Dermis microvascular lymphatic vessel endothelial cell (primary cell): Measurements from ENCODE around the gene NQO2. TPM values are rescaled to one million over a fixed set of nuclear protein-coding genes. Genes with fewer than 3 reads are reported as not detected.

Source experiments
- DNase-seq, 2 donors: peaks; one replicate each; pipeline versions ENCODE4 v3.0.0 to v3.0.0-alpha.2; 2010; ENCODE audit warnings: low read depth in 2 of 2
- total RNA-seq: library from RNA; depleted of rRNA; stranded (reverse); fragments of >200 nt; gene quantifications from 2 replicates; pipeline ENCODE4 v1.2.1, GENCODE V29; 2014

The NQO2 gene
- 12.2 and 24.9 TPM in 2 replicates for total RNA-seq

DNA sequence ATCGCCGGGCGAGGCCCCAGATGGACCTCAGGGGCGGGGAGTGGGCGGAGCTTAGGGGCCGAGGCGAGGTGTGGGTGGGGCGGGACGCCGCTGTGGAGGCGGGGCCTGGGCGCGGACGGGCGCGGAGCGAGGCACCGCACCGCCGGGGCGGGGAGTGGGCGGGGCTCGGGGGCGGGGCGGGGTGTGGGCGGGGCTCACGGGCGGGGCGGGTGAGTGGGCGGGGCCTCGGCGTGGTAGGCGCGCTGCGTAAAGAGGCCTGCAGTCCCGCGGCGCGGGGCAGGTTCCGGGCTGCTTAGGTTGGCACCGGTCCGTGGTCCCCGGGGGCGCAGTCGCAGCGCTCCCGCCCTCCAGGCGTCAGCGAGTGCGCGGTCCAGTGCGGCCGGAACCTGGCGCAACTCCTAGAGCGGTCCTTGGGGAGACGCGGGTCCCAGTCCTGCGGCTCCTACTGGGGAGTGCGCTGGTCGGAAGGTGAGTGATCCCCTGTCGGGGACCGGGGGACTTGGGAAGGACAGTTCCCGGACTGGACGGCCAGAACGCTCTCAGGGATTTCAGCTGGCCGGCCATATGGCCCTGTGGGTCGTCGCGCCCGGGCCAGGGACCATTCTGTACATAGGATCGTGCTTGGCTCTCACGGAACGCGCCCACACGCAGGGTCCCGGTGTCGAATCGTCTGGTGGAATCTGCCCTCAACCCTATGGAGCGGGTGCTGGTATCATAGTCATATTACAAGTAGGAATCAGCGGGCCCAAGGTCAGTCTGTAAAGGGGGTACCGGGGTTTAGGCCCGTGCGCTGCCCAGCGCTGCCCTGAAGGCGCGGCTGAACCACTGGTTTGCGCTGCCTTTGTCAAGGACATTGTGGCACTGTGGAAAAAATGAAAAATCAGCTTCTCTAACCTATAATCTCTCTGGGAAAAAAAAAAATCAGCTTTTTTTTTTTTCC lies at the start of gene NQO2:
TSS of gene NQO2 (plus strand) at position 277 of the 940 bp plus-strand sequence. CDS start 6,659 bp downstream, outside the sequence.
- DNase-seq, result peak; percentile 65 to 87

DNA sequence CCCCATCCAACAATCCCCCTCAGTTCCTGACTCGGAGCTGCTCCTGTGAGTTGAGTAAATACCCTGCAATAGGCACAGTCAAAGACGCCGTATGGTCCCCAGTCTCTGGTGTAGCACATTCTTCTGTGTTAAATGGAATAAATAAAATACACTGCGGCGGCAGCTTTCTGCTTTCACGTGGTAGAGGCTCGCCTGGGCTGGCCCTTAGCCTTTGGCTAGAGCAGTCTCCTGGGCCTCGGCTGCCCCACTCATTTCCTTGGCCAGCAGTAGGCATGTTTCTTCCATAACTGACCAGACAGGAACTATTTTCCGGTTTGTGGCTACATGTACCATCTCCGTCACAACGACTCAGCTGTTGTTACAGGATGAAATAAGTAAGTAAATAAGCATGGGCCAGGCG lies 49.0 kb upstream of the NQO2 start:
- DNase-seq, result no peak

GRCh38 chr6:2951728-2952127 lies 48.0 kb upstream of the NQO2 start:
- no peak for DNase-seq

DNA sequence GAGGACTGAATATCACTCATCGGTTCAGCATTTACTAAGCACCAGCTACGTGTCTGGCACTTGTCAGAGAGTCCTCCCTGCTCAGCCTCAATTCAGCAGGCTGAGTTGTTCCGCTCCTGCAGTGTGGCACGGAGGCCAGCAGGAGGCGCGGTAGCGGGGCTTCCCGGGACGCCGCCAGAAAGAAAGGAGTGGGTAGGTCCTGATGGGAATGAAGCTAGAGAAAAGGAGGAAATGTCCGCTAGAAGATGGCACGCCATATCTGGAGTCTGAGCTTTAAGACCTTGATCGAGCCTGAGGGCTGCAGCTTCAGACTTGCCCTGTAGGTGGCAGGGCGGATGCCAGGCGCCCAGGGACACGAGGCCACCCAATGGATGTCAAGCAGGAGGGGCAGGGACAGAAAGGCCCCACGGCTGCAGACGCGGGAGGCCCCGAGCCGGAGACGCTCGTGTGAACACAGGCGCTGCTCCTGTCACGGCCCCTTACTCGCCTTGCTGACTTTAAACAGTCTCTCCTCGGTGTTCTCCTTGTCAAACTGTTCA lies 47.1 kb upstream of the NQO2 start:
- peak; percentile 45 to 81 for DNase-seq

- no peak for DNase-seq
These were observed 46.6 kb upstream of the NQO2 start for GRCh38 chr6:2953098-2953497.

DNA sequence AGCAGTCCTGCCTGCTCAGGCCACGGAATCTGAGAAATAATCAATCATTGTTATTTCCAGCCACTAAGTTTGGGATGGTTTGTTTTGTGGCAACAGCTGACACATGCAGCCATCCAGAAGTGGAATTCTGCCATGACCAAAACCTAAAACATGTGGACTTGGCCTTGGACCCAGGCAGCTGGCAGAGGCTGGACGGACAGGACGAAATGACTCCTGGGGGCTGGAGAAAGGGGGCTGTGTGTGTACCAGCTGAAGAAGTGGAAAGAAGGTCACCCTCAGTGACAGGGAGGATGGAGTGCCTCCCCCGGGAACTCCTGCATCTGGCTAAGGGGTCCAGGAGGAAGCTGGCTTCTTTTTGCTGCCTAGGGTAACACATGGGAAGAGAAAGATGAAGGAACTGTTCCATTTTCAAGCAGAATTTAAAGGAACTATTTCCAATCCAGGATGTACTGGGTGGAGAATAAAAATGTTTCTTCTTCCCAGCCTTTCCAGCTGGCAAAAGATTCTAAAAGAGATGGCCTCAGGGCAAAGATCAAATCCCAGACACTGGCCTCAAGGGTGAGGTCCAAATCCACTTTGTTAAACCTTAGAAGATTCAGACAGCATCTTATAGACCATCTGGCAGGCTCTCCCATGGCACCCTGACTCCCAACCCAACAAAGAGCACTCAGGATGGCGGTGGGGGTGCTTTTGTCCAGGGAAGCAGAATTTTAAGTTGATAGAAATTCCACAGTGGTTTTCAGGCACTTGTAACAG lies 42.6 kb upstream of the NQO2 start:
- DNase-seq, result no peak

DNA sequence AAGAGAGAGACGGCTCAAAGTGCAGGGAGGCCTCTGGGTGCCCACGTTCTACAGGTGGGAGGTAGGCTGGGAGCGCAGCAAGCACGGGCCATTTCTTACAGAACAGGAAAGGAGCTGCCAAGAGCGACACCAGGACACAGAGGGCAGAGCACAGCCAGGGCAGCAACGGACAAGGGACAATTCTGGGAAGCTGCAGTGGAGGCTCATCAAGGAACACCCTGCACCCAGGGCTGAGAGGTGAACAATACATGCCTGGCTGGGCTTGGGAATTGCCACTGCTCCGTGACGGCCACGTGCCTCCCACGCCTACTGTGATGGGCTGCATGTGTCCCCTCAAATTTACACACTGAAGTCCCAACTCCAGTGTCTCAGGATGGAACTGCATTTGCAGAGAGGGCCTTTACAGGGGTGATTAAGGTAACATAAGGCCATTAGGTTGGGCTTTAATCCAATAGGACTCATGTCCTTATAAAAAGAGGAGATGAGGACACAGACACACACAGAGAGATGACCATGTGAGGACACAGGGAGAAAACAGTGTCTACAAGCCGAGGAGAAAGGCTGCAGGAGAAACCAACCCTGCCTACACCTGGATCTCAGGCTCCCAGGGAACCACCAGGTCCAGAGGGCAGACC lies 41.9 kb upstream of the NQO2 start:
- no peak for DNase-seq

DNA sequence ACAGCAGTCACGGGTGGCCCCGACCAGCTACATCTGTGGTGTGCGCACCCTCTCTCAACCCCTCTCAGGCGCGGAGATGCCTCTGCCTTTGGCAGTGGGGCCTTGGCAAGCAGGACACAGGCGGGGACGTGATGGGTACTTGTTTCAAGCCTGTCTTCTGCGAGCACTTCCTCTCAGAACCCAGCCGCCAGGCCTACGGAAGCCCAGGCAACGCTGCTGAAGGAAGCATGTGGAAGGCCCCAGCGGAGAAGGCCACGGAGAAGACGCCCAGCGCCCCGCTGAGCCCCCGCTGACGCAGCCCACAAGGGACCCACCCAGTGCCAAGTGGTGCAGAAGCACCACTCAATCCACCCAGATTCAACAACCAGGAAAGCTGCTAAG lies 41.4 kb upstream of the NQO2 start:
- no peak for DNase-seq

- DNase-seq, result no peak
These were observed 40.9 kb upstream of the NQO2 start for GRCh38 chr6:2958776-2959175.

GRCh38 chr6:2959909-2960719 lies 39.6 kb upstream of the NQO2 start:
- DNase-seq, result peak in 1 of 2 donors; percentile 82

GRCh38 chr6:2960935-2961334 lies 38.8 kb upstream of the NQO2 start:
- peak in 1 of 2 donors; percentile 50 for DNase-seq

DNA sequence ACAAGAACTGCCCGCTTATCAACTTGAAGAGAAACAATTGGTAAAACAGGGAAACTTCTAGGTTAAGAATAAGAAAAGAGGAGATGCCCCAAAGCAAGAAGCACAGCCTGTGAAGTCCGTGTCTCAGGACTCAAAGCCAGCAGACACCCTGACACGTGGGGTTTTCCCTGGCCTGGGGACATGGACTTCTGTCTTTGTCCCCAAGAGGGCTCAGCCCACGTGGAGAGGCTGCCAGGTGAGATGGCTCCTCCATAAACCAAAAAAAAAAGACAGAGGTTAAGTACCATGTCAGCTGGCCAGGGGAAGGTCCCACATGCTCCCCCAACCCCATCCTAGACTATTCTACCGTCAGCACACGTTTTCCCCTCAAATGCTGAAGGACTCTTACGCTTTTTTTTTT lies 38.2 kb upstream of the NQO2 start:
- no peak for DNase-seq

DNA sequence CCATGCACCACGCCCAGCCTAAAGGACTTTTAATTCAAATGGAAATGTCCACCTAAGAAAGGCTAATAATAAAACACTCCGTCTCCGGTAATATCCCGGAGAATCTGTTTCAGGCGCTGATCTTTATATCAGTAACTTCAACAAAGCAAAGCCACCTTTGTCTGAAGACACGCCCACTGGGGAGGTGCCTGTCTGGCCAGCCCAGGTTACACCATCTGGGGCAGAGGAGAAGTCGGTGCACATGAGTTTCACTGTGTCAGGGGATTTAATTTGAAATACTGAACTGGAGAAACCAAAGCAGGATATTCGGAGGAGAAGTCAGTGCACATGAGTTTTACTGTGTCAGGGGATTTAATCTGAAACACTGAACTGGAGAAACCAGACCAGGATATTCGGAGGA lies 37.7 kb upstream of the NQO2 start:
- DNase-seq, result no peak

- DNase-seq, result no peak
These were observed 37.1 kb upstream of the NQO2 start for GRCh38 chr6:2962636-2963035.

GRCh38 chr6:2963756-2964155 lies 35.9 kb upstream of the NQO2 start:
- DNase-seq, result no peak

GRCh38 chr6:2964793-2965505 lies 34.7 kb upstream of the NQO2 start:
- no peak for DNase-seq

- no peak for DNase-seq
These were observed 33.3 kb upstream of the NQO2 start for GRCh38 chr6:2966347-2966746.

GRCh38 chr6:2967936-2968335 lies 31.8 kb upstream of the NQO2 start:
- no peak for DNase-seq

- DNase-seq, result no peak
These were observed 31.0 kb upstream of the NQO2 start for GRCh38 chr6:2968600-2969135.

DNA sequence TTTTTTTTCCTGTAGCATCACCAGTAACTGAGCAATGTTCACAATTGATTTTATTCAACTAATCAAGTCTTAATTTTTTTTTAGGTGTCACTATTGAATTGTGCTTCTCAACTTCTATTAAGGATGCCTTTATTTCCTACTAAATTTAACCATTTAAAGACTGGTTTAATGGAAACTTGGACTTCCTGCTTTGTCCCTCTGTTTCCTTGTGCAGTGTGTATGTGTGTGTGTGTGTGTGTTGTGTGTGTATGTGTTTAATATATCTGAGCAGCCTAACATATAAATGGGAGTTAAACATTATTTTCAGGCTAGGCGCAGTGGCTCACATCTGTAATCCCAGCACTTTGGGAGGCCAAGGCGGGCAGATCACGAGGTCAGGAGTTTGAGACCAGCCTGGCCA lies 30.1 kb upstream of the NQO2 start:
- no peak for DNase-seq
